ENCODE data around the gene SVIL. TPM values are rescaled to one million over a fixed set of nuclear protein-coding genes. Genes with fewer than 3 reads are reported as not detected.
A peak's percentile ranks its signal among the peaks of the same experiment; 100 is the strongest.
"Not testable (repeated sequence)": the region's sequence is repeated elsewhere in the genome, so short reads cannot be mapped to it uniquely, and the experiment has no call there.

The SVIL gene
- total and polyA plus RNA-seq, 4 donors, result 30.2 to 119 (median 56.7) TPM

DNA sequence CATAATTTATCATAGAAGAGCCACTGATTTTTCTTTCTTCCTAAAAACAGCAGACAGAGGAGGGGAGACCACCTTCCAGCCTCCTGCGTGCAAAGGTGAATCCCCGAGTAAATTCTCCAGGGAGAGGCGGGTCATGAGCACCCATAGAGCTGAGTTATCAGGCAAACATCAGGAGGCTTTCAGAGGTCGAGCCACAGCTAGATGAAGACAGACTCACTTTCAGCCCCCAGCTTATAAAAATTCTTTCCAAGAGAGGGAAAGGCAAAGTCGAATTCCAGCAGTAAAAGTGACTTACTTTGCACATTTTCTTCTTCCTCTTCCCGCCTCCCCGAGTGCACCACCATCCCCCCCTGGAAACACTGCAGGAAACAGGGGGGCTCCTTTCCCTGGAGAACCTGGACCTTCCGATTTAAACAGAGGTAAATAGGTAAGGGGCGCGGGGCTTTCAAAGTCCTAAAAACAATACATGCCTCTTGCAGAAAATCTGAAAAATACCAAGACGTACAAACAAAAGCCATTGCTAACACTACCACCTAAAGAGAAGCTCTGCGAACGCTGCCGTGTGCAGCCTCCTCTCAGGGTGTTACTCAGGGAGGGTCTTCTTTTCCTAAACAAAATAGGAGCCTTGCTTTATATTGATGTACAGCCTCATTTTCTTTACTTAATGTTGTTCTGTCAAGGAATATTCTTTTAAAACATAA is 163.8 kb downstream of the SVIL start:
- Histone ChIP-seq H3K4me1 (ENCODE audit: control insufficient read depth, insufficient read depth, low read length) (peaks cover 3% of the 10 kb centered on the region), H3K27ac (ENCODE audit: low read depth, low read length) (no peak overlapping the region), H3K9me3 (ENCODE audit: control insufficient read depth, insufficient read depth, low read length) (no peaks in the 10 kb centered on the region), H3K36me3 (ENCODE audit: control insufficient read depth, insufficient read depth, low read length) (peaks cover 29% of the 10 kb centered on the region), H3K4me3 (ENCODE audit: low read depth, low read length) (no peak overlapping the region), H3K27me3 (ENCODE audit: control insufficient read depth, insufficient read depth, low read length) (no peaks in the 10 kb centered on the region)
- DNase-seq (ENCODE audit: low read depth in 4 of 6, low spot score in 6 of 6), result no peak
- 53% methylated on average over 5 of the region's 14 CpGs for whole genome bisulfite sequencing (ENCODE audit: insufficient coverage)

DNA sequence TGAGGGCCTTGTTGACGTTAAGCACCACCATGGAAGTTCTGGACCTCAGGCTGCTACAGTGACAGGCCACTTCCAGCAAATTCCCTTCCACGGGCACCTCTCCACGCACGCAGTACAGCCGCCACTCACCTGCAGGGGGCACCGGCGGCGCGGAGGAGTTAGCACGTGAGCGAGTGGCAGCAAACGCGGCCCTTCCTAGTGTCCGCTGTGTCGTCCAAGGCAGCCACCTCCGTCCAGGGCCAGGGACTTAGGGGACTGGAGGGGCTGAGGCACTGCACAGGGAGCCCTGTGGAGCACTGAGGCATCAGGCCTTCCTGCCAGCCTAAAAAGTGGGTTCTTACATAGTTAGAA is 164.4 kb downstream of the SVIL start:
- Histone ChIP-seq H3K36me3 (ENCODE audit: control insufficient read depth, insufficient read depth, low read length) (peaks cover 31% of the 10 kb centered on the region), H3K4me1 (ENCODE audit: control insufficient read depth, insufficient read depth, low read length) (peaks cover 3% of the 10 kb centered on the region), H3K27me3 (ENCODE audit: control insufficient read depth, insufficient read depth, low read length) (no peaks in the 10 kb centered on the region), H3K27ac (ENCODE audit: low read depth, low read length) (no peak overlapping the region), H3K9me3 (ENCODE audit: control insufficient read depth, insufficient read depth, low read length) (no peaks in the 10 kb centered on the region), H3K4me3 (ENCODE audit: low read depth, low read length) (no peak overlapping the region)
- DNase-seq (ENCODE audit: low read depth in 4 of 6, low spot score in 6 of 6), result no peak
- 61% methylated on average over 16 of the region's 16 CpGs for WGBS (ENCODE audit: insufficient coverage)

DNA sequence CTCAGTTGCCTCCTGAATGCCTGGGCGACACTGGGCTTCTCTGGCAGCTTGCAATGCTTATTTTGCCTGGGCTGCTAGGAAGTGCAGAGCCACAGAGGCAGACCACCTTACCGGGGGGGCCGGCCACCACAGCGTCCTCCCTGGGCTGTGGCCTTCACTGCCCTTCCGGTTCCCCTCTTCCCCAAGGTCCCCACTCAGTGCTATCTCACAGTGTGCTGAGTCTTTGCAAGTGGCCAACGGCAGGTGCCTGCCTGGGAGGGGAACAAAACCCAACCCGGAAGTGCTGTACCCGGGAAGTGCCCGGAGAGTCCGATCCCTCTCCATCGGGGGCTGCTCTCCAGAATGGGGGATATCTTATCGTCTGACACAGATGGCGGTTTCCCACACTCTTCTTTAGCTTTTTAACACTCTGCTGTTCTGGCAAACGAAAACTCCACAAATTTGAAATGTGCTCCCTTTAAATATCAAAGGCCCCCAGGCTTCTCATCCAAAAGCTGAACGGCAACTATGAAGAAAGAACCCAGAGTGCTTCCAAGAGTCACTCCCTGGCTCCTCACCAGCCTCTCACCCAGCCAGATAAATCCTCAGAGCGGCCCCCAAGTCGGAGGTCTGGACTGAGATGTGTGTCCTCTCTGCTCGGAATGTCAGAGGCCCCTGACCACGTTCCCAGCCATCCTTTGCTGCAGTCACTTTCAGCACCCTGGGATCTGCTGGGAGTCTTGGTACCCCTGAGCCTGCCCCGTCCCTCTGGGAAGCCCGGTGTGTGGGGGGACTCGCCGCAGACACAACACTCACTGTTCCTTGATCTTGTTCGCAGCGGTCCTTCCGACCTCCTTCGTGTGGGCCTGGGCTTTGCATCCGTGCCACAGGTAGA is 165.1 kb downstream of the SVIL start:
- H3K4me3 ChIP-seq (ENCODE audit: low read depth, low read length), result no peak overlapping the region
- peaks cover 3% of the 10 kb centered on the region for H3K4me1 ChIP-seq (ENCODE audit: control insufficient read depth, insufficient read depth, low read length)
- H3K9me3 ChIP-seq (ENCODE audit: control insufficient read depth, insufficient read depth, low read length), result no peaks in the 10 kb centered on the region
- peaks cover 37% of the 10 kb centered on the region for H3K36me3 ChIP-seq (ENCODE audit: control insufficient read depth, insufficient read depth, low read length)
- no peaks in the 10 kb centered on the region for H3K27me3 ChIP-seq (ENCODE audit: control insufficient read depth, insufficient read depth, low read length)
- no peak for DNase-seq (ENCODE audit: low read depth in 4 of 6, low spot score in 6 of 6)
- H3K27ac ChIP-seq (ENCODE audit: low read depth, low read length), result no peak overlapping the region
- WGBS (ENCODE audit: insufficient coverage), result 87% methylated on average over 27 of the region's 28 CpGs

DNA sequence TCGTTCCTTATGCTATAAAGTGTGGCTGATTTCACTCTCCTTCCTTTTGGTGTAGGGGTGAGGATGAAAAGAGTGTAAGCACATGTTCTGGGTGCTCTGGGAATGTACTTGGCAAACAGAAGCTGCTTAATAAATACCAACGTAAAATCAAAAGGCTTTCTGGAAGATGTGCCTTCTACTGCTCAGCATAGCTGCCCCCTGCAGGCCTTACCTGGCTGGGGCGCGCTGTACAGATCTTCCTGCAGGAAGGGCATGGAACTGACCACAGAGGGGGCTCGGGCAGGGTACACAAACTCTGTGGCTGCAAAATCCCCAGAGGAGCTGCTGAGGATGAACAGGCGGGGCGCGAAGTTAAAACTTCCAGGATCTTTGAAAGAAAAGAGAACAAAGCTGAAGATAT is 169.4 kb downstream of the SVIL start:
- WGBS (ENCODE audit: insufficient coverage), result 93% methylated on average over 8 of the region's 8 CpGs
- Histone ChIP-seq H3K36me3 (ENCODE audit: control insufficient read depth, insufficient read depth, low read length) (peaks cover 41% of the 10 kb centered on the region), H3K9me3 (ENCODE audit: control insufficient read depth, insufficient read depth, low read length) (no peaks in the 10 kb centered on the region), H3K27ac (ENCODE audit: low read depth, low read length) (no peak overlapping the region), H3K27me3 (ENCODE audit: control insufficient read depth, insufficient read depth, low read length) (no peaks in the 10 kb centered on the region), H3K4me1 (ENCODE audit: control insufficient read depth, insufficient read depth, low read length) (no peaks in the 10 kb centered on the region), H3K4me3 (ENCODE audit: low read depth, low read length) (no peak overlapping the region)
- no peak for DNase-seq (ENCODE audit: low read depth in 4 of 6, low spot score in 6 of 6)

DNA sequence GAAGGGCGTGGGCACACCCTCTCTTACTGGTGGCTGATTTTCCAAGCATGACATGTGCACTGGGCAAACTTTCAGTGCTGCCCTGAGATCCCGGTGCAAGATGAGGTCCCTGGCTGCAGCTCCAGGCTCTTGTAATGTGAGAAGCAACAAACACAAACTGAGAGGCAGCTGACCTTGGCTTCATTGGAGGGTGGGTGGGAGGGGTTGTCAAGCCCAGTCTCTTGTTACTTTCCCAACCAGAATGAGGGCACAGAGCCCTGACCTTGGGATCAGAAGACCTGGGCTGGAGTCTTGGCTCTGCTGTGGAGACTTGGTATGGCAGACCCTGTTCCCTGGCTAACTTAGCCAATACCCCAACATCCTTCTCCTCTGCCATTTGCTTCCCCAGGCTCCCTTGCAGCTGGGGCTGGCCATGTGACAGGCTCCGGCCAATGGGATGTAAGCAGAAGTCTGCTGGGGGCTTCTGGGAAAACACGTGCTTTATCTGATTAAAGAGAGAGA is 170.1 kb downstream of the SVIL start:
- not testable (repeated sequence) for H3K4me1 ChIP-seq (ENCODE audit: control insufficient read depth, insufficient read depth, low read length); H3K27ac ChIP-seq (ENCODE audit: low read depth, low read length); H3K4me3 ChIP-seq (ENCODE audit: low read depth, low read length); H3K9me3 ChIP-seq (ENCODE audit: control insufficient read depth, insufficient read depth, low read length); H3K27me3 ChIP-seq (ENCODE audit: control insufficient read depth, insufficient read depth, low read length); DNase-seq (ENCODE audit: low read depth in 4 of 6, low spot score in 6 of 6)
- 90% methylated on average over 1 of the region's 4 CpGs for WGBS (ENCODE audit: insufficient coverage)
- peaks cover 36% of the 10 kb centered on the region for H3K36me3 ChIP-seq (ENCODE audit: control insufficient read depth, insufficient read depth, low read length)

DNA sequence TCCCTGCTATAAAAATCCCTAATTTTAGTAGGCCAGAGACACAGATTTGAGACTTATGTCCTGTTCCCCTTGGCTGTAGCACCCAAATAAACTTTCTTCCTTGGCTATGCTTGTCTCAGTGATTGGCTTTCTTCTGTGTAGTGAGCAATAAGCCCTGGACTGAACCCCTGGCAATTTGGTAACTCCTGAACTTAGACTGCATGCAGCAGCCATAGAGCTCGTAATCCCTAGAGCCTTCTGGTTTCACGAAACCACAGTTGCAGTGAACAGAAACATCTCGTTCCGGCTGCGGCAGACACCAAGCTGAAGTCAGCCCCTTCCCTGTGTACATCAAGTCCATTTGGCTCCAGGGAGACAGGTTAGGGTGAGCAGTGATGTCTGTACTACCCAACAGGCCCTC is 173.7 kb downstream of the SVIL start:
- no peaks in the 10 kb centered on the region for H3K9me3 ChIP-seq (ENCODE audit: control insufficient read depth, insufficient read depth, low read length)
- DNase-seq (ENCODE audit: low read depth in 4 of 6, low spot score in 6 of 6), result no peak
- H3K4me1 ChIP-seq (ENCODE audit: control insufficient read depth, insufficient read depth, low read length), result no peaks in the 10 kb centered on the region
- no peak overlapping the region for H3K4me3 ChIP-seq (ENCODE audit: low read depth, low read length)
- 65% methylated on average over 5 of the region's 5 CpGs for WGBS (ENCODE audit: insufficient coverage)
- peaks cover 33% of the 10 kb centered on the region for H3K36me3 ChIP-seq (ENCODE audit: control insufficient read depth, insufficient read depth, low read length)
- no peaks in the 10 kb centered on the region for H3K27me3 ChIP-seq (ENCODE audit: control insufficient read depth, insufficient read depth, low read length)
- no peak overlapping the region for H3K27ac ChIP-seq (ENCODE audit: low read depth, low read length)

DNA sequence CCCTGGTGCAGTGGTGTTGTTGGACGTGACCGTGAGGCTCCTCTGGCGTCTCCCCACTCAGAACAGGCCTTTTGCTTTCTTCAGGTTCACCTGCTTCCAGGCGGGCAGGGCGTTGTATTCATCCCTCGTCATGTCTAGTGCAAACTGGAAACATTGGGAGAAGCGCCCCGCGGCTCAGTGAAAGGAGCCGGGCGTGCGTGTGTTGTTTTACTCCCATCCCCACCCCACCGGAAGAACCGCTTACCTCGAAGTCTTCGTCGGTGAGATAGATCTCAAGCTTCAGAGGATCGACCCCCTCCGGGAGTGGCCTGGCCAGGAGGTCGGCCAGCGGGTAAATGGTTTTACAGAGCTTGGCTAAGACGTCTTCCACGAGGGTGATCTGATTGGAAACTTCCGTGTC is 176.6 kb downstream of the SVIL start:
- not testable (repeated sequence) for H3K4me3 ChIP-seq (ENCODE audit: low read depth, low read length); H3K27ac ChIP-seq (ENCODE audit: low read depth, low read length); H3K9me3 ChIP-seq (ENCODE audit: control insufficient read depth, insufficient read depth, low read length); DNase-seq (ENCODE audit: low read depth in 4 of 6, low spot score in 6 of 6); H3K27me3 ChIP-seq (ENCODE audit: control insufficient read depth, insufficient read depth, low read length); H3K4me1 ChIP-seq (ENCODE audit: control insufficient read depth, insufficient read depth, low read length)
- peaks cover 13% of the 10 kb centered on the region for H3K36me3 ChIP-seq (ENCODE audit: control insufficient read depth, insufficient read depth, low read length)
- WGBS (ENCODE audit: insufficient coverage), result 100% methylated on average over 7 of the region's 24 CpGs

DNA sequence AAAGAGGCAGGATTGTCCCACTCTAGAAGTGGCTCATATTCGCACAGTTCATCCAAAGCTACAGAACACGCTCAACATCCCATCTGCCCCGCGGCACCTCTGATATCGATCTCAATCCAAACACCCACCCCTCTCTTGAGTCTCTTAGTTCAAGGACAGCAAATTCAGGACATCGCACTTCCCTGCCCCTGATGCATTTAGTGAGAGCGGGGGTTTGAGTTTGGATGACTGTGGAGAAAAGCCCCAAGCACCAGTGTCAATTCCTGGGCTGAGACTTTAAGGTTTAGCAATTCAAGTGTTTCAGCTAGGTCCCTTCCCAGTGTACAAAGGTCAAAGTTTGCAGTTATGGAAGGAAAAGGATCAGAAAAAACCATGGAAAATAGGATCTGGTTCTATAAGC is 179.7 kb downstream of the SVIL start:
- Histone ChIP-seq H3K4me3 (ENCODE audit: low read depth, low read length) (no peak overlapping the region), H3K27me3 (ENCODE audit: control insufficient read depth, insufficient read depth, low read length) (no peaks in the 10 kb centered on the region), H3K27ac (ENCODE audit: low read depth, low read length) (no peak overlapping the region), H3K9me3 (ENCODE audit: control insufficient read depth, insufficient read depth, low read length) (no peaks in the 10 kb centered on the region), H3K36me3 (ENCODE audit: control insufficient read depth, insufficient read depth, low read length) (peaks cover 5% of the 10 kb centered on the region), H3K4me1 (ENCODE audit: control insufficient read depth, insufficient read depth, low read length) (peaks cover 3% of the 10 kb centered on the region)
- 93% methylated on average over 7 of the region's 7 CpGs for WGBS (ENCODE audit: insufficient coverage)
- no peak for DNase-seq (ENCODE audit: low read depth in 4 of 6, low spot score in 6 of 6)

DNA sequence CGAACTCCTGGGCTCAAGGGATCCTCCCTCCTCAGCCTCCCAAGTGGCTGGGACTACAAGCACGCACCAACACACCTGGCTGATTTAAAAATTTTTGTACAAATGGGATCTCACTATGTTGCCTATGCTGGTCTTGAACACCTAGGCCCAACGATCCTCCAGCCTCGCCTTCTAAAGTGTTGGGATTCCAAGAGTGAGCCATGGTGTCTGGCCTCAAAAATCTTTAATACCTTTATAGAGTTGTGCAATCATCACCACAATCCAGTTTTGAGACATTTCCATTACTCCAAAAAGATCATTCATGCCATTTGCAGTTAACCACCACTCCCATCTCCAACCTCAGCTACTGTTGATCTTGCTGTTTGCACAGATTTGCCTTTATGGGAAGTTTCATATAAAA is 180.5 kb downstream of the SVIL start:
- DNase-seq (ENCODE audit: low read depth in 4 of 6, low spot score in 6 of 6), result no peak
- H3K9me3 ChIP-seq (ENCODE audit: control insufficient read depth, insufficient read depth, low read length), result no peaks in the 10 kb centered on the region
- H3K4me3 ChIP-seq (ENCODE audit: low read depth, low read length), result no peak overlapping the region
- WGBS (ENCODE audit: insufficient coverage), result 85% methylated on average over 3 of the region's 4 CpGs
- H3K36me3 ChIP-seq (ENCODE audit: control insufficient read depth, insufficient read depth, low read length), result peaks cover 5% of the 10 kb centered on the region
- no peak overlapping the region for H3K27ac ChIP-seq (ENCODE audit: low read depth, low read length)
- no peaks in the 10 kb centered on the region for H3K27me3 ChIP-seq (ENCODE audit: control insufficient read depth, insufficient read depth, low read length)
- peaks cover 3% of the 10 kb centered on the region for H3K4me1 ChIP-seq (ENCODE audit: control insufficient read depth, insufficient read depth, low read length)

DNA sequence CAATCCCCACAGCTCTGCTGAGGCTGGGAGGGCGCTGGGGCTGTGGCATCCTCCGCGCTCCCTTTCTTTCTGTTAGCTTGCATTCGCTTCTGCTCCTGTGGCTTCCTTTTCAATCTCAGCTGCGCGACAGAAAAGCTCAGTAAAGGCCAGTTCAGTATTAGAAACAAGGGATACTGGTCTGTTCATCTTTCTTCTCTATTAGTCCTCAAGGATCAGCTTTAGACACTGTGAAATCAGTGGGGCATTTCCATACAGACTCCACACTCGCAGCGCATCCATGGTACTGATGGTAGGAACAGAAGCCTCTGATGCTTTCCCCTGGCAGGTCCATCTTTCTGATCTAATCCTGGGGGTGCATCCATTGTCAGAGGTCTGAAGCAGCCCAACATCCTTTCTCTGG is 182.2 kb downstream of the SVIL start:
- H3K27ac ChIP-seq (ENCODE audit: low read depth, low read length), result no peak overlapping the region
- DNase-seq (ENCODE audit: low read depth in 4 of 6, low spot score in 6 of 6), result peak in 2 of 6 donors; percentile 21 to 50

More for the DNA sequence above, 182.2 kb downstream of the SVIL start:
- 42% methylated on average over 4 of the region's 8 CpGs for WGBS (ENCODE audit: insufficient coverage)
- Histone ChIP-seq H3K4me1 (ENCODE audit: control insufficient read depth, insufficient read depth, low read length) (peaks cover 6% of the 10 kb centered on the region), H3K4me3 (ENCODE audit: low read depth, low read length) (no peak overlapping the region), H3K36me3 (ENCODE audit: control insufficient read depth, insufficient read depth, low read length) (no peaks in the 10 kb centered on the region), H3K9me3 (ENCODE audit: control insufficient read depth, insufficient read depth, low read length) (no peaks in the 10 kb centered on the region), H3K27me3 (ENCODE audit: control insufficient read depth, insufficient read depth, low read length) (no peaks in the 10 kb centered on the region)

Measured in spinal cord (tissue), 10 donors.